GM21360 (cell line): ENCODE measurements around the gene IPCEF1.

ENCODE experiments used
- ATAC-seq: cut with Tn5 transposase; IDR thresholded peaks from one replicate; pipeline ENCODE4 v1.9.1; 2021; ENCODE audit warnings: mild to moderate bottlenecking, moderate library complexity; ENCODE audit not compliant: unreplicated experiment

IPCEF1 gene

GRCh38 chr6:154117485-154117884 lies 239.1 kb downstream of the IPCEF1 start:
- ATAC-seq, result no peak

- no peak for ATAC-seq
Observed at GRCh38 chr6:154113392-154113791, 243.2 kb downstream of the IPCEF1 start.

DNA sequence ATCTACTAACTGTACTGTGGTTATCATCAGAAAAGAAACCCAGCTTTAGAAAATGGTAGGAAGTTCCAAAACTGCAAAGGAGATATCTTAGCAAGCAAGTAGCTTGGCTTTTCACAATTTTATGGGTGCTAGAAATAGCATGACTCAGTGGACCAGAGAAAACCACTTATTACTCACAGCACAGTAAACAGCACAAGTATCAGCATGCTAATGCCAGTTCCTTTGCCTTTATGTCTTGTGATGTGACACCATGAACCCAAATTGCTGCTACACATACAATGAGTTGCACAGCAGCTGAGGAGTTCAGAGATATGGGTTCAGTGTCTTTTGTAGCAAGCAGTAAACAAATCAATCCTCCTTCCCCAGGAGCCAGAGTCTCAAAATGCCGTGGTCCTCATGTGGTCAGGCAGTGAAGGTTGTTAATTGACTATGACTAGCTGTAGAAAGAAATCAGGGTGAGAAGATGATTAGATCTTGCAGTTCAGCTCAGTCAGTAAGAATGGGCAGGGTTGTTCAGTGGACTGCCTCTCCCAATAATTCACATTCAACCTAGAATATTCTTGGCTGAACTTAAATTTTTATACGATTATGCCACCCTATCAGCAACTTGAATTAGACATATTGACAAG lies 244.3 kb downstream of the IPCEF1 start:
- ATAC-seq, result no peak

GRCh38 chr6:154111025-154111424 lies 245.6 kb downstream of the IPCEF1 start:
- ATAC-seq, result no peak

- no peak for ATAC-seq
Observed at GRCh38 chr6:154106251-154106650, 250.4 kb downstream of the IPCEF1 start.
